IMR-90 (cell line): ENCODE measurements around the gene RAET1G. TPM values are rescaled to one million over a fixed set of nuclear protein-coding genes. Genes with fewer than 3 reads are reported as not detected.

Experiments used
- ATAC-seq: fragments of 200-7000 bp; cut with Tn5 transposase; 2 replicates; pipeline ENCODE4 v1.9.1; 2020; ENCODE audit warnings: low read depth, mild to moderate bottlenecking, moderate library complexity
- BruUV-seq: library from RNA; stranded (reverse); fragments of 400-500 nt; replicated peaks from 2 replicates; lab custom pipeline; 2021; lab: Mats Ljungman, UMichigan
- CTCF ChIA-PET: fragments of 300-600 bp; formaldehyde crosslinking; extraction: SDS; loops from one replicate; lab custom pipeline; 2021; ENCODE audit warnings: antibody characterized with exemption; lab: Yijun Ruan, JAX
- POLR2A ChIA-PET: fragments of 300-600 bp; sonication (Branson Sonifier 250); formaldehyde crosslinking; loops from one replicate; lab custom pipeline; 2022; ENCODE audit warnings: antibody characterized with exemption; ENCODE audit not compliant: unreplicated experiment; lab: Charles Lee
- DNase-seq: peaks from one replicate; pipeline ENCODE4 v3.0.0; 2013
- H2AFZ ChIP-seq: replicated peaks from 2 replicates; pipeline ENCODE3; 2013; ENCODE audit warnings: low read length, mild to moderate bottlenecking; ENCODE audit not compliant: poor library complexity
- H2AK5ac ChIP-seq: 2 replicates; pipeline ENCODE4 v1.6.1; 2013; ENCODE audit warnings: low read depth, low read length, inconsistent platforms
- H2AK9ac ChIP-seq: replicated peaks from 2 replicates; pipeline ENCODE3; 2013; ENCODE audit warnings: mild to moderate bottlenecking, low read depth, low read length, moderate library complexity; ENCODE audit not compliant: poor library complexity
- H2BK120ac ChIP-seq: 2 replicates; pipeline ENCODE4 v1.6.1; 2013; ENCODE audit warnings: low read depth, low read length, inconsistent platforms
- H2BK15ac ChIP-seq: 3 replicates; pipeline ENCODE4 v1.6.1; 2013; ENCODE audit warnings: low read depth, low read length, inconsistent platforms
- H2BK20ac ChIP-seq: 2 replicates; pipeline ENCODE4 v1.6.1; 2013; ENCODE audit warnings: low read depth, mild to moderate bottlenecking, inconsistent platforms, low read length, moderate library complexity
- H2BK5ac ChIP-seq: 2 replicates; pipeline ENCODE4 v1.6.1; 2013; ENCODE audit warnings: mild to moderate bottlenecking, low read depth, low read length, inconsistent platforms; ENCODE audit not compliant: poor library complexity, severe bottlenecking
- H3K14ac ChIP-seq: replicated peaks from 2 replicates; pipeline ENCODE4 v1.6.1; 2013; ENCODE audit warnings: low read depth, low read length, inconsistent platforms
- H3K18ac ChIP-seq: 2 replicates; pipeline ENCODE4 v1.6.1; 2013; ENCODE audit warnings: low read depth, low read length, control low read depth
- H3K23ac ChIP-seq: 2 replicates; pipeline ENCODE4 v1.6.1; 2013; ENCODE audit warnings: low read depth, low read length, inconsistent platforms
- H3K27ac ChIP-seq: 2 replicates; pipeline ENCODE4 v1.5.1; 2013; ENCODE audit warnings: mild to moderate bottlenecking, control low read depth, low read length; ENCODE audit not compliant: insufficient read depth
- H3K27me3 ChIP-seq: 2 replicates; pipeline ENCODE4 v1.6.1; 2013; ENCODE audit warnings: low read length; ENCODE audit not compliant: control insufficient read depth, insufficient read depth
- H3K36me3 ChIP-seq: 2 replicates; pipeline ENCODE4 v1.6.1; 2013; ENCODE audit warnings: low read length, mixed read lengths; ENCODE audit not compliant: control insufficient read depth, insufficient read depth
- H3K4ac ChIP-seq: 2 replicates; pipeline ENCODE4 v1.6.1; 2013; ENCODE audit warnings: low read depth, low read length, inconsistent platforms
- H3K4me1 ChIP-seq: 2 replicates; pipeline ENCODE4 v1.6.1; 2013; ENCODE audit warnings: low read length, mixed read lengths; ENCODE audit not compliant: control insufficient read depth, insufficient read depth
- H3K4me2 ChIP-seq: 2 replicates; pipeline ENCODE4 v1.6.1; 2013; ENCODE audit warnings: low read depth, mild to moderate bottlenecking, control low read depth, low read length, moderate library complexity
- H3K4me3 ChIP-seq: 2 replicates; pipeline ENCODE4 v1.5.1; 2013; ENCODE audit warnings: low read depth, mild to moderate bottlenecking, control low read depth, low read length, moderate library complexity; ENCODE audit not compliant: insufficient read depth
- H3K56ac ChIP-seq: 2 replicates; pipeline ENCODE4 v1.6.1; 2013; ENCODE audit warnings: low read length, inconsistent platforms; ENCODE audit not compliant: insufficient read depth; ENCODE audit errors: extremely low read depth
- H3K79me1 ChIP-seq, 2 experiments: 2 replicates each; pipeline ENCODE4 v1.6.1; 2013; ENCODE audit warnings: low read length in 2 of 2, inconsistent platforms in 1 of 2, low read depth in 1 of 2
- H3K9ac ChIP-seq: 2 replicates; pipeline ENCODE4 v1.6.1; 2013; ENCODE audit warnings: low read depth, low read length, control low read depth
- H3K9me1 ChIP-seq: 2 replicates; pipeline ENCODE4 v1.6.1; 2013; ENCODE audit warnings: low read length, inconsistent platforms; ENCODE audit not compliant: insufficient read depth
- H3K9me3 ChIP-seq: 2 replicates; pipeline ENCODE4 v1.6.1; 2013; ENCODE audit warnings: low read length; ENCODE audit not compliant: control insufficient read depth, insufficient read depth
- H4K20me1 ChIP-seq: 2 replicates; pipeline ENCODE4 v1.6.1; 2013; ENCODE audit warnings: low read length, inconsistent platforms; ENCODE audit not compliant: insufficient read depth
- H4K5ac ChIP-seq: 2 replicates; pipeline ENCODE4 v1.6.1; 2013; ENCODE audit warnings: mild to moderate bottlenecking, low read depth, low read length, control low read depth
- H4K8ac ChIP-seq, 2 experiments: 2 replicates each; pipeline ENCODE4 v1.6.1; 2013; ENCODE audit warnings: low read depth in 2 of 2, low read length in 2 of 2, control low read depth in 1 of 2, inconsistent platforms in 1 of 2
- H4K91ac ChIP-seq: 2 replicates; pipeline ENCODE4 v1.6.1; 2013; ENCODE audit warnings: low read depth, low read length, inconsistent platforms; ENCODE audit not compliant: insufficient read depth
- BHLHE40 ChIP-seq: fragments of 150-350 bp; IDR thresholded peaks from 2 replicates; pipeline ENCODE4 v1.6.1; 2016; ENCODE audit warnings: mild to moderate bottlenecking, low read depth, low read length
- CHD1 ChIP-seq: IDR thresholded peaks from 2 replicates; pipeline ENCODE4 v1.6.1; 2012; ENCODE audit warnings: low read depth, low read length, improper control_type of control experiment
- ELK1 ChIP-seq: fragments of 150-350 bp; IDR thresholded peaks from 2 replicates; pipeline ENCODE4 v1.6.1; 2016; ENCODE audit warnings: low read depth, mild to moderate bottlenecking, low read length, moderate library complexity, borderline replicate concordance
- MAFK ChIP-seq: IDR thresholded peaks from 2 replicates; pipeline ENCODE4 v1.6.1; 2012; ENCODE audit warnings: low read depth, low read length, improper control_type of control experiment
- MAZ ChIP-seq: IDR thresholded peaks from 2 replicates; pipeline ENCODE4 v1.6.1; 2012; ENCODE audit warnings: low read depth, mild to moderate bottlenecking, low read length, improper control_type of control experiment, moderate library complexity, borderline replicate concordance
- MXI1 ChIP-seq: IDR thresholded peaks from 2 replicates; pipeline ENCODE4 v1.6.1; 2012; ENCODE audit warnings: low read depth, mild to moderate bottlenecking, low read length, moderate library complexity, borderline replicate concordance
- NFE2L2 ChIP-seq: fragments of 150-350 bp; IDR thresholded peaks from 2 replicates; pipeline ENCODE4 v1.6.1; 2016; ENCODE audit warnings: low read depth, mild to moderate bottlenecking, low read length
- POLR2A ChIP-seq: IDR thresholded peaks from 2 replicates; pipeline ENCODE4 v1.6.1; 2012; ENCODE audit warnings: mild to moderate bottlenecking, low read depth, low read length
- RAD21 ChIP-seq: IDR thresholded peaks from 2 replicates; pipeline ENCODE4 v1.6.1; 2012; ENCODE audit warnings: low read length, improper control_type of control experiment
- RCOR1 ChIP-seq: IDR thresholded peaks from 2 replicates; pipeline ENCODE4 v1.6.1; 2012; ENCODE audit warnings: mild to moderate bottlenecking, low read length, improper control_type of control experiment; ENCODE audit not compliant: insufficient replicate concordance
- RFX5 ChIP-seq: IDR thresholded peaks from 2 replicates; pipeline ENCODE4 v1.8.0; 2012; ENCODE audit warnings: low read depth, mild to moderate bottlenecking, low read length, moderate library complexity
- WGBS, 2 experiments: methylation state at CpG; one replicate each; pipeline versions ENCODE4 v1.1.5 to v1.1.7; 2013; ENCODE audit warnings: missing lambda C conversion rate in 2 of 2; ENCODE audit not compliant: insufficient read length in 1 of 2; ENCODE audit errors: extremely low coverage in 2 of 2; 5-methylcytosine and 5-hydroxymethylcytosine counted together
- dilution Hi-C: fragments of 300-500 bp; cut with HindIII; formaldehyde crosslinking; loops from one replicate; pipeline ENCODE4 v1.14.3; 2018; ENCODE audit warnings: low sequenced_read_pairs; ENCODE audit not compliant: unreplicated experiment
- in situ Hi-C: fragments of 300-500 bp; cut with MboI; formaldehyde crosslinking; loops from 3 replicates; pipeline ENCODE4 v1.14.3; 2019; ENCODE audit warnings: low sequenced_read_pairs, inconsistent platforms, mixed read lengths
- intact Hi-C: fragments of 100-400 bp; cut with micrococcal nuclease; formaldehyde crosslinking; loops from 2 replicates; pipeline ENCODE4 v1.10.0; 2022
- polyA plus RNA-seq, 3 experiments: library from polyadenylated mRNA; depleted of rRNA; stranded (reverse); fragments of >200 nt; gene quantifications; 2 replicates each; pipeline ENCODE4 v1.2.3, GENCODE V29; 2012; ENCODE audit warnings: low replicate concordance in 1 of 3
- total RNA-seq: library from RNA; depleted of rRNA; stranded (reverse); fragments of >200 nt; gene quantifications from 2 replicates; pipeline ENCODE4 v1.2.3, GENCODE V29; 2012

RAET1G gene
- total and polyA plus RNA-seq, 2 of the 4 experiments (the other 2 are of a cell fraction) = 1.3 to 4.2 TPM

DNA sequence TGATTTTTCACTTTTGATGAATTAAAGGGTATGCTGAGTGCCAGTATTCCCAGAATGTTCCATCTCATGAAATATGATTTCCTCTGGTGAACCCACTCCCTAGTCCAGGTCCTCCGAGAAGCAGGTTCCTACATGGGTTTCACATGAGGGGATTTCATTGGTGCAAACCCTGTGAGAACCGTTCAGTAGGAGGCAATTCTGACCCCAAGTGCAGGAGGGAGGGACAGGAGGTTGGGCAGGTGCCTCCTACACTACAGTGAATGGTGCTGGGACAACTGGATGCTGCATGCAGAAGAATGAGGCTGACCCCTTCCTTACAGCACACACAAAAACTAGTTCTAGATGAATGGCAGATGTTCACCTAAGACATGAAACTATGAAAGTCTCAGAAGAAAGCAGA is 13.8 kb upstream of the RAET1G start:
- no peak overlapping the region for H2AK9ac ChIP-seq
- H3K4ac ChIP-seq = no peak overlapping the region
- no TSS peak for BruUV-seq
- no peak overlapping the region for H3K23ac ChIP-seq
- no peaks in the 10 kb centered on the region for H4K20me1 ChIP-seq
- peaks cover 56% of the 10 kb centered on the region for H3K27me3 ChIP-seq
- H2BK120ac ChIP-seq = no peak overlapping the region
- dilution Hi-C loops = no loop called here
- peaks cover 4% of the 10 kb centered on the region; the same call in 1 of the 2 replicates for H3K4me1 ChIP-seq
- no peaks in the 10 kb centered on the region for H3K9me1 ChIP-seq
- ATAC-seq (no peak), DNase-seq (no peak)
- WGBS, 2 experiments = no CpG with 5 or more reads among the region's 2 CpGs
- no peak overlapping the region for H2AFZ ChIP-seq
- ChIA-PET CTCF (no interaction called here), POLR2A (no interaction called here)
- H2AK5ac ChIP-seq = no peak overlapping the region
- H3K18ac ChIP-seq = no peak overlapping the region
- TF ChIP-seq RAD21 = no peak
- no peak for TF ChIP-seq CHD1
- TF ChIP-seq ELK1 = no peak
- TF ChIP-seq MAFK = no peak
- no peak for TF ChIP-seq MXI1
- no peak for TF ChIP-seq BHLHE40
- TF ChIP-seq NFE2L2 = no peak
- TF ChIP-seq RCOR1 = no peak
- TF ChIP-seq MAZ = no peak
- no peak for TF ChIP-seq RFX5
- TF ChIP-seq POLR2A = no peak
- no peak overlapping the region for H2BK15ac ChIP-seq
- H4K91ac ChIP-seq = no peak overlapping the region
- H2BK20ac ChIP-seq = no peak overlapping the region
- no peak overlapping the region for H4K5ac ChIP-seq
- H3K4me2 ChIP-seq = no peak overlapping the region
- no peak overlapping the region for H3K27ac ChIP-seq
- H3K14ac ChIP-seq = no peak overlapping the region
- H2BK5ac ChIP-seq = no peak overlapping the region
- no peaks in the 10 kb centered on the region for H3K9me3 ChIP-seq
- H3K4me3 ChIP-seq = no peak overlapping the region
- H3K56ac ChIP-seq = no peak overlapping the region
- intact Hi-C loops = loop anchor here (10.0 kb wide), 1 partner anchor 878 kb away; no protein-coding TSS in a partner anchor
- H3K9ac ChIP-seq = no peak overlapping the region
- no peaks in the 10 kb centered on the region for H3K79me1 ChIP-seq
- H4K8ac ChIP-seq = no peak overlapping the region
- no peaks in the 10 kb centered on the region for H3K36me3 ChIP-seq
- in situ Hi-C loops = loop anchor here (5.0 to 25.0 kb wide), 3 partner anchors 71 to 878 kb away; no protein-coding TSS in a partner anchor
